HepG2 (cell line): ENCODE results near the gene CEP43. TPM values are rescaled to one million over a fixed set of nuclear protein-coding genes. Genes with fewer than 3 reads are reported as not detected.

Experiments used
- ATAC-seq: fragments of 200-7000 bp; cut with Tn5 transposase; 3 replicates; pipeline ENCODE4 v1.9.1; 2020; ENCODE audit warnings: mild to moderate bottlenecking, moderate library complexity
- BruUV-seq: library from RNA; stranded (reverse); fragments of 400-500 nt; replicated peaks from 2 replicates; lab custom pipeline; 2021; lab: Mats Ljungman, UMichigan
- CTCF ChIA-PET: fragments of 300-600 bp; formaldehyde crosslinking; extraction: SDS; loops from one replicate; lab custom pipeline; 2021; ENCODE audit warnings: low total read pairs, inconsistent platforms, low intra/inter-chr PET ratio; lab: Yijun Ruan, JAX
- POLR2A ChIA-PET: fragments of 350-600 bp; sonication (Branson Sonifier 250); formaldehyde crosslinking; loops from one replicate; lab custom pipeline; 2020; ENCODE audit warnings: antibody characterized with exemption, inconsistent platforms; lab: Yijun Ruan, JAX
- DNase-seq: peaks from one replicate; pipeline ENCODE4 v3.0.0-alpha.2; 2015; ENCODE audit warnings: low spot score
- FAIRE-seq: peaks from 3 replicates; lab custom pipeline; 2011; peaks lifted over from hg19 to GRCh38; lab: Jason Lieb, UNC
- H2AFZ ChIP-seq: one replicate; pipeline ENCODE4 v1.6.1; 2011; ENCODE audit warnings: low read length, inconsistent platforms
- H3K27ac ChIP-seq: fragments of 300-600 bp; 3 replicates; pipeline ENCODE4 v1.8.0; 2011; ENCODE audit warnings: mixed run types, mild to moderate bottlenecking, mixed read lengths, low read length, inconsistent platforms; ENCODE audit not compliant: insufficient read depth; ENCODE audit errors: extremely low read length
- H3K27me3 ChIP-seq, 2 experiments: fragments of 200-600 bp in 1 of 2; 2 replicates in 1 of 2; 3 replicates in 1 of 2; pipeline versions ENCODE4 v1.6.0 to v1.8.0; 2011; ENCODE audit warnings: low read length in 2 of 2, mild to moderate bottlenecking in 2 of 2, moderate library complexity in 2 of 2, inconsistent platforms in 1 of 2; ENCODE audit not compliant: insufficient read depth in 2 of 2, control insufficient read depth in 1 of 2
- H3K36me3 ChIP-seq, 2 experiments: fragments of 200-600 bp in 1 of 2; replicated peaks in 1 of 2; 2 replicates in 1 of 2; 3 replicates in 1 of 2; pipeline versions ENCODE4 v1.5.1 to v1.8.0; 2011; ENCODE audit warnings: low read length in 2 of 2, inconsistent platforms in 1 of 2; ENCODE audit not compliant: insufficient read depth in 2 of 2, control insufficient read depth in 1 of 2
- H3K4me1 ChIP-seq: 2 replicates; pipeline ENCODE4 v1.5.1; 2012; ENCODE audit warnings: low read length, inconsistent platforms; ENCODE audit not compliant: insufficient read depth
- H3K4me2 ChIP-seq: 2 replicates; pipeline ENCODE4 v1.6.0; 2011; ENCODE audit warnings: low read depth, low read length, inconsistent platforms
- H3K4me3 ChIP-seq, 3 experiments: fragments of 200-600 bp in 1 of 3; sonication (generic), shearing (Covaris generic) in 1 of 3; replicated peaks in 1 of 3; 2 replicates each; pipeline ENCODE4 v1.5.1; 2011 to 2016; ENCODE audit warnings: low read length in 3 of 3, inconsistent platforms in 2 of 3, low read depth in 2 of 3, mild to moderate bottlenecking in 2 of 3, control low read depth in 1 of 3, mixed read lengths in 1 of 3; ENCODE audit not compliant: insufficient read depth in 1 of 3
- H3K79me2 ChIP-seq: one replicate; pipeline ENCODE4 v1.6.1; 2011; ENCODE audit warnings: low read length, inconsistent platforms; ENCODE audit not compliant: insufficient read depth
- H3K9ac ChIP-seq: 2 replicates; pipeline ENCODE4 v1.6.0; 2011; ENCODE audit warnings: mild to moderate bottlenecking, low read depth, low read length, inconsistent platforms; ENCODE audit not compliant: insufficient read depth
- H3K9me3 ChIP-seq: 2 replicates; pipeline ENCODE4 v1.5.1; 2012; ENCODE audit warnings: mild to moderate bottlenecking, low read length
- H4K20me1 ChIP-seq: 2 replicates; pipeline ENCODE4 v1.6.0; 2011; ENCODE audit warnings: inconsistent platforms, mild to moderate bottlenecking, low read length, moderate library complexity; ENCODE audit not compliant: insufficient read depth
- CSRNP2 ChIP-seq: sonication (generic); formaldehyde crosslinking; conservative IDR thresholded peaks from 2 replicates; pipeline ENCODE4 v1.8.0; 2022; ENCODE audit warnings: low read depth, missing genetic modification reagents
- HBP1 ChIP-seq: IDR thresholded peaks from 2 replicates; pipeline ENCODE4 v1.6.1; 2016; ENCODE audit warnings: low read depth, control low read depth
- HNRNPH1 ChIP-seq: fragments of 200-400 bp; formaldehyde crosslinking; optimal IDR thresholded peaks from 2 replicates; pipeline ENCODE3; 2017; ENCODE audit warnings: mild to moderate bottlenecking, low read depth, low read length
- ISL2 ChIP-seq: sonication (generic); formaldehyde crosslinking; IDR thresholded peaks from 2 replicates; pipeline ENCODE4 v1.5.0; 2020; ENCODE audit warnings: missing genetic modification reagents
- MED8 ChIP-seq: sonication (generic); formaldehyde crosslinking; IDR thresholded peaks from 2 replicates; pipeline ENCODE4 v1.8.1; 2023; ENCODE audit warnings: mild to moderate bottlenecking, missing genetic modification reagents; ENCODE audit not compliant: insufficient replicate concordance
- MYPOP ChIP-seq: sonication (generic); formaldehyde crosslinking; IDR thresholded peaks from 2 replicates; pipeline ENCODE4 v1.8.1; 2023; ENCODE audit warnings: mild to moderate bottlenecking, moderate library complexity, missing genetic modification reagents
- RFX5 ChIP-seq: IDR thresholded peaks from 2 replicates; pipeline ENCODE4 v1.6.1; 2011; ENCODE audit warnings: low read depth, low read length, improper control_type of control experiment
- SRY ChIP-seq: sonication (generic); formaldehyde crosslinking; IDR thresholded peaks from 2 replicates; pipeline ENCODE4 v1.8.0; 2022; ENCODE audit warnings: mild to moderate bottlenecking, missing genetic modification reagents
- SSRP1 ChIP-seq: IDR thresholded peaks from 2 replicates; pipeline ENCODE4 v1.6.1; 2016; ENCODE audit warnings: control low read depth
- TFAP4 ChIP-seq: sonication (generic); IDR thresholded peaks from 2 replicates; pipeline ENCODE4 v1.6.1; 2016; ENCODE audit warnings: low read depth, borderline replicate concordance
- TOPORS ChIP-seq: sonication (generic); formaldehyde crosslinking; IDR thresholded peaks from 2 replicates; pipeline ENCODE4 v1.8.0; 2023; ENCODE audit warnings: mild to moderate bottlenecking, missing genetic modification reagents
- ZBTB34 ChIP-seq: sonication (generic); formaldehyde crosslinking; IDR thresholded peaks from 2 replicates; pipeline ENCODE4 v1.8.0; 2022; ENCODE audit warnings: mild to moderate bottlenecking, missing genetic modification reagents
- ZNF264 ChIP-seq: sonication (generic); formaldehyde crosslinking; IDR thresholded peaks from 2 replicates; pipeline ENCODE4 v1.4.0; 2020; ENCODE audit warnings: missing genetic modification reagents
- ZNF547 ChIP-seq: sonication (generic); formaldehyde crosslinking; IDR thresholded peaks from 2 replicates; pipeline ENCODE4 v1.5.1; 2020; ENCODE audit warnings: mild to moderate bottlenecking, missing genetic modification reagents
- ZNF761 ChIP-seq: sonication (generic); formaldehyde crosslinking; conservative IDR thresholded peaks from 2 replicates; pipeline ENCODE4 v1.4.0; 2020; ENCODE audit warnings: mild to moderate bottlenecking, missing genetic modification reagents
- ZNF776 ChIP-seq: sonication (generic); formaldehyde crosslinking; IDR thresholded peaks from 2 replicates; pipeline ENCODE4 v1.4.0; 2020; ENCODE audit warnings: mild to moderate bottlenecking, missing genetic modification reagents
- ZNF83 ChIP-seq: sonication (generic); formaldehyde crosslinking; IDR thresholded peaks from 2 replicates; pipeline ENCODE4 v1.4.0; 2020; ENCODE audit warnings: missing genetic modification reagents, mild to moderate bottlenecking, borderline replicate concordance
- WGBS: methylation state at CpG from one replicate; pipeline ENCODE4 v1.1.6; 2017; ENCODE audit warnings: low lambda C conversion rate; 5-methylcytosine and 5-hydroxymethylcytosine counted together
- in situ Hi-C: cut with HindIII; loops from 2 replicates; pipeline ENCODE4 v1.10.0; 2017; ENCODE audit warnings: low pct_unique_long_range_greater_than_20kb; ENCODE audit not compliant: extremely low pct_ligation_motif_present
- intact Hi-C: fragments of 100-400 bp; cut with micrococcal nuclease; formaldehyde crosslinking; loops from one replicate; pipeline ENCODE4 v1.10.0; 2022; ENCODE audit not compliant: unreplicated experiment
- polyA plus RNA-seq, 8 experiments: library from polyadenylated mRNA; depleted of rRNA in 3 of 8; stranded (reverse) in 7 of 8; unstranded in 1 of 8; fragments of >200 nt; fragmentation: Illumina TruSeq in 4 of 8; extraction: Trizol in 4 of 8; gene quantifications; 2 replicates each; pipeline versions ENCODE4 v1.2.1 to v1.2.3, GENCODE V29; 2011 to 2016; ENCODE audit warnings: low read depth in 4 of 8, missing spikeins in 1 of 8, mixed read lengths in 1 of 8; ENCODE audit not compliant: insufficient read depth in 1 of 8
- total RNA-seq, 5 experiments: library from RNA; depleted of rRNA; stranded (reverse); fragments of >200 nt; fragmentation: Illumina TruSeq; extraction: Trizol; gene quantifications; 2 replicates each; pipeline ENCODE4 v1.2.3, GENCODE V29; 2016; ENCODE audit warnings: low read depth in 1 of 5

CEP43 gene
- total and polyA plus RNA-seq, 2 of the 13 experiments (the other 11 are each of a cell fraction or from before 2014, with no cell fraction given), result 29.3 to 73.9 TPM

GRCh38 chr6:166956444-166957086 lies 42.6 kb upstream of the CEP43 start, which contains the start of gene RNASET2:
RNASET2 (minus strand) TSS chr6:166956550; CDS start chr6:166956182, 368 bp downstream.
- in situ Hi-C loops, result no loop called here
- TF ChIP-seq ZNF776 (CRISPR knock-in tag), result peak; percentile 62
- no peak; the same call in 1 of the 2 replicates for TF ChIP-seq TFAP4
- TF ChIP-seq RFX5, result 0 out of 2 replicates have a peak, but pooled peaks have one; percentile 4
- peak; percentile 37; the same call in 1 of the 2 replicates for TF ChIP-seq ZNF83 (CRISPR knock-in tag)
- peak; percentile 78 for TF ChIP-seq ZNF547 (CRISPR knock-in tag)
- peak; percentile 81 for TF ChIP-seq HBP1 (CRISPR knock-in tag)
- TF ChIP-seq HNRNPH1, result no peak
- peak; percentile 18; the same call in 1 of the 2 replicates for TF ChIP-seq ISL2
- TF ChIP-seq SSRP1 (CRISPR knock-in tag), result peak; percentile 25; the same call in 1 of the 2 replicates
- TF ChIP-seq SRY, result peak; percentile 65; the same call in 1 of the 2 replicates
- TF ChIP-seq MED8 (CRISPR knock-in tag), result peak; percentile 84
- peak; percentile 52; the same call in 1 of the 2 replicates for TF ChIP-seq TOPORS (CRISPR knock-in tag)
- peak; percentile 86; the same call in 1 of the 2 replicates for TF ChIP-seq MYPOP (CRISPR knock-in tag)
- TF ChIP-seq ZNF761 (CRISPR knock-in tag), result peak; percentile 49; the same call in 1 of the 2 replicates
- peak; percentile 66; the same call in 1 of the 2 replicates for TF ChIP-seq CSRNP2 (CRISPR knock-in tag)
- TF ChIP-seq ZBTB34 (CRISPR knock-in tag), result peak; percentile 69
- TF ChIP-seq ZNF264 (CRISPR knock-in tag), result peak; percentile 18; the same call in 1 of the 2 replicates

More at GRCh38 chr6:166956444-166957086, 42.6 kb upstream of the CEP43 start, which contains the start of gene RNASET2:
- BruUV-seq, result TSS peak; percentile 74
- Histone ChIP-seq H3K9me3 (no peaks in the 10 kb centered on the region), H3K36me3 (peaks cover 6 to 25% of the 10 kb centered on the region in 2 experiments), H3K4me2 (peak within 1 kb of the TSS; percentile 98), H3K27ac (peak within 1 kb of the TSS; percentile 89), H4K20me1 (peaks cover 33% of the 10 kb centered on the region), H3K4me3 (peak within 1 kb of the TSS; percentile 90 to 99 (median 97)), H3K27me3 (no peaks in the 10 kb centered on the region; a peak in 1 of 5 replicates), H3K9ac (peak within 1 kb of the TSS; percentile 81), H3K4me1 (peaks cover 80% of the 10 kb centered on the region), H3K79me2 (peaks cover 42% of the 10 kb centered on the region), H2AFZ (no peak within 1 kb of the TSS)
- POLR2A ChIA-PET, result interaction anchor here (1.2 to 1.8 kb wide), 4 partner anchors 16 to 184 kb away, joined by 3 to 14 read pairs (median 4); partner anchors contain the start of gene CEP43
- DNase-seq, result peak; percentile 88
- CTCF ChIA-PET, result no interaction called here
- WGBS, result 2% methylated on average over 15 of the region's 71 CpGs
- FAIRE-seq, result peak; percentile 23
- intact Hi-C loops, result loop anchor here (2.0 kb wide), 2 partner anchors 32 to 40 kb away; no protein-coding TSS in a partner anchor
- ATAC-seq, result peak; percentile 85
